OCI-LY7 (cell line): ENCODE measurements around the gene KDM6A. TPM values are rescaled to one million over a fixed set of nuclear protein-coding genes. Genes with fewer than 3 reads are reported as not detected.

ENCODE experiments used
- BruUV-seq: library from RNA; stranded (reverse); fragments of 400-500 nt; replicated peaks from 2 replicates; lab custom pipeline; 2021; lab: Mats Ljungman, UMichigan
- CTCF ChIA-PET: fragments of 300-600 bp; sonication (Branson Sonifier 250); formaldehyde crosslinking; loops from one replicate; lab custom pipeline; 2022; ENCODE audit warnings: antibody characterized with exemption; ENCODE audit not compliant: unreplicated experiment; lab: Charles Lee
- POLR2A ChIA-PET: fragments of 300-600 bp; sonication (Branson Sonifier 250); formaldehyde crosslinking; loops from one replicate; lab custom pipeline; 2022; ENCODE audit warnings: antibody characterized with exemption; lab: Charles Lee
- DNase-seq: peaks from one replicate; pipeline ENCODE4 v3.0.0-alpha.2; 2015; ENCODE audit warnings: low spot score
- H2AFZ ChIP-seq: fragments of 200-600 bp; sonication (generic), shearing (Covaris generic); 2 replicates; pipeline ENCODE4 v1.6.1; 2014; ENCODE audit warnings: mild to moderate bottlenecking, antibody characterized with exemption, low read length, moderate library complexity
- H3K27ac ChIP-seq: fragments of 200-600 bp; sonication (generic); 2 replicates; pipeline ENCODE4 v1.5.1; 2014; ENCODE audit warnings: mixed run types, low read depth, mild to moderate bottlenecking, moderate library complexity, low read length, inconsistent platforms; ENCODE audit not compliant: poor library complexity, severe bottlenecking
- H3K36me3 ChIP-seq: fragments of 200-600 bp; sonication (generic); 2 replicates; pipeline ENCODE4 v1.6.1; 2014; ENCODE audit warnings: mild to moderate bottlenecking, antibody characterized with exemption, low read length, moderate library complexity, mixed read lengths; ENCODE audit not compliant: insufficient read depth
- H3K4me1 ChIP-seq: fragments of 200-600 bp; sonication (generic); 2 replicates; pipeline ENCODE4 v1.5.1; 2014; ENCODE audit warnings: mild to moderate bottlenecking, low read length; ENCODE audit not compliant: insufficient read depth, poor library complexity, severe bottlenecking
- H3K4me2 ChIP-seq: fragments of 200-600 bp; sonication (generic); 2 replicates; pipeline ENCODE4 v1.6.1; 2014; ENCODE audit warnings: mild to moderate bottlenecking, low read length
- H3K4me3 ChIP-seq: fragments of 200-600 bp; sonication (generic); 2 replicates; pipeline ENCODE4 v1.5.1; 2014; ENCODE audit warnings: mild to moderate bottlenecking, low read depth, low read length; ENCODE audit not compliant: poor library complexity, severe bottlenecking
- H3K79me2 ChIP-seq: fragments of 200-600 bp; sonication (generic); 2 replicates; pipeline ENCODE4 v1.6.1; 2016; ENCODE audit warnings: low read depth, mild to moderate bottlenecking, low read length, moderate library complexity, mixed read lengths; ENCODE audit not compliant: insufficient read depth
- H3K9me2 ChIP-seq: fragments of 200-600 bp; sonication (generic); 2 replicates; pipeline ENCODE4 v1.6.1; 2016; ENCODE audit warnings: mild to moderate bottlenecking, low read length, mixed read lengths; ENCODE audit not compliant: insufficient read depth
- H3K9me3 ChIP-seq: fragments of 200-600 bp; sonication (generic); 2 replicates; pipeline ENCODE4 v1.6.1; 2014; ENCODE audit warnings: mild to moderate bottlenecking, mixed run types, low read length, mixed read lengths
- H4K20me1 ChIP-seq: fragments of 200-600 bp; sonication (generic); 2 replicates; pipeline ENCODE4 v1.6.1; 2014; ENCODE audit warnings: mild to moderate bottlenecking, antibody characterized with exemption, low read length, moderate library complexity, mixed read lengths; ENCODE audit not compliant: insufficient read depth
- EZH2phosphoT487 ChIP-seq: fragments of 200-600 bp; sonication (generic); IDR thresholded peaks from 2 replicates; pipeline ENCODE4 v1.6.1; 2018; ENCODE audit warnings: low read depth, borderline replicate concordance, mild to moderate bottlenecking, mixed run types, antibody characterized with exemption, low read length, moderate library complexity, mixed read lengths
- intact Hi-C: fragments of 100-400 bp; cut with micrococcal nuclease; formaldehyde crosslinking; loops from one replicate; pipeline ENCODE4 v1.10.0; 2022; ENCODE audit not compliant: unreplicated experiment
- total RNA-seq, 2 experiments: library from RNA; depleted of rRNA in 1 of 2; stranded (reverse); fragments of >200 nt in 1 of 2; shearing (Covaris generic) in 1 of 2; gene quantifications; 2 replicates each; pipeline ENCODE4 v1.2.3, GENCODE V29; 2014 to 2022
- TF ChIP-seq, protein P1 (sequence below): fragments of 200-600 bp; sonication (generic); conservative IDR thresholded peaks from 2 replicates; pipeline ENCODE4 v1.5.1; 2014; ENCODE audit warnings: mild to moderate bottlenecking, antibody characterized with exemption, low read length, moderate library complexity, mixed read lengths

KDM6A gene
- total RNA-seq, 2 experiments from 2014 or later = 20.5 to 23.4 TPM

DNA sequence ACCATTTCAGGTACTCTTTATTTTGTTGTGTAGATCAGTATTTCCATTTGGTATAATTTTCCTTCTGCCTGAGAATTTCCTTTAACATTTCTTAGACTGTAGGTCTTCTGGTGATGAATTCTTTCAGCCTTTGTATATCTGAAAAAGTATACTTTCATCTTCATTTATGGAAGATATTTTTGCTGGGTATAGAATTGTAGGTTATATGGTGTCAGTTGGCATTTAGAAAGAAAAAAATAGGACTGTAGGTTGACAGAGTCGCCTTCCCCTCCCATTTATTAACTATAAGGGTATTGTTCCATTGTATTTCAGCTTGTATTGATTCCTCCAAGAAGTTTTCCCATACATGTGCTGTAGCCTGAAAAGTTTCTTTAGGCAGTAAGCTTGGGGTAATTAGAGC lies 71.9 kb downstream of the KDM6A start:
- no peak overlapping the region for H3K4me2 ChIP-seq
- peaks cover 15% of the 10 kb centered on the region; the same call in 1 of the 2 replicates for H3K9me3 ChIP-seq
- H3K27ac ChIP-seq = no peak overlapping the region
- ChIA-PET POLR2A (interaction anchor here (1.6 kb wide), 1 partner anchor 16 kb away, joined by 3 read pairs; no protein-coding TSS in a partner anchor), CTCF (no interaction called here)
- intact Hi-C loops = no loop called here
- H4K20me1 ChIP-seq = no peaks in the 10 kb centered on the region
- BruUV-seq = no TSS peak
- H3K79me2 ChIP-seq = peaks cover 72% of the 10 kb centered on the region; the same call in 1 of the 2 replicates
- no peak for DNase-seq
- H2AFZ ChIP-seq = no peak overlapping the region
- TF ChIP-seq, protein P1, sequence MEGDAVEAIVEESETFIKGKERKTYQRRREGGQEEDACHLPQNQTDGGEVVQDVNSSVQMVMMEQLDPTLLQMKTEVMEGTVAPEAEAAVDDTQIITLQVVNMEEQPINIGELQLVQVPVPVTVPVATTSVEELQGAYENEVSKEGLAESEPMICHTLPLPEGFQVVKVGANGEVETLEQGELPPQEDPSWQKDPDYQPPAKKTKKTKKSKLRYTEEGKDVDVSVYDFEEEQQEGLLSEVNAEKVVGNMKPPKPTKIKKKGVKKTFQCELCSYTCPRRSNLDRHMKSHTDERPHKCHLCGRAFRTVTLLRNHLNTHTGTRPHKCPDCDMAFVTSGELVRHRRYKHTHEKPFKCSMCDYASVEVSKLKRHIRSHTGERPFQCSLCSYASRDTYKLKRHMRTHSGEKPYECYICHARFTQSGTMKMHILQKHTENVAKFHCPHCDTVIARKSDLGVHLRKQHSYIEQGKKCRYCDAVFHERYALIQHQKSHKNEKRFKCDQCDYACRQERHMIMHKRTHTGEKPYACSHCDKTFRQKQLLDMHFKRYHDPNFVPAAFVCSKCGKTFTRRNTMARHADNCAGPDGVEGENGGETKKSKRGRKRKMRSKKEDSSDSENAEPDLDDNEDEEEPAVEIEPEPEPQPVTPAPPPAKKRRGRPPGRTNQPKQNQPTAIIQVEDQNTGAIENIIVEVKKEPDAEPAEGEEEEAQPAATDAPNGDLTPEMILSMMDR = no peak
- TF ChIP-seq EZH2phosphoT487 = no peak
- H3K9me2 ChIP-seq = no peaks in the 10 kb centered on the region
- H3K4me3 ChIP-seq = no peak overlapping the region
- H3K4me1 ChIP-seq = no peaks in the 10 kb centered on the region
- H3K36me3 ChIP-seq = peaks cover 8% of the 10 kb centered on the region

DNA sequence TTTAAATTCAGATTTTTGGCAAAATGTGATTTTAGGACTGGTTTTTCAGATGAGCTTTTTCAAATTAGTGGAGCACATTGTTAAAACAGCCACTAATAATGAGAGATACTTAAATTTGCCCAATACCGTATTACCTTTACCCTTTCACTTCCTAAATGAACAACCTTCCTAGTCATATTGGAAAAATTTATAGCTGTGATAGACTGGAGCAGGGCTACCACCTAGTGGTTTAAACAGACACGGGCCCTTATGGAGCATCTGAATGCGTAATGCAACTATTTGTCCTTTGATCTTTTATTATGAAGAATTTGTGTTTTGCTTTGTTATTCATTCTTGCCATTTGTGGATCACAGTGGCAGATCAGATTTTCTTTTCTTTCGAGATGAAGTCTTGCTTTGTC lies 72.7 kb downstream of the KDM6A start:
- intact Hi-C loops = no loop called here
- H3K79me2 ChIP-seq = peaks cover 78% of the 10 kb centered on the region; the same call in 1 of the 2 replicates
- POLR2A ChIA-PET = no interaction called here
- peaks cover 8% of the 10 kb centered on the region for H3K36me3 ChIP-seq
- no peaks in the 10 kb centered on the region for H3K4me1 ChIP-seq
- peak; percentile 4 for DNase-seq
- TF ChIP-seq, protein P1 = peak; percentile 42; the same call in 1 of the 2 replicates
- TF ChIP-seq EZH2phosphoT487 = no peak
- H3K9me2 ChIP-seq = no peaks in the 10 kb centered on the region
- H2AFZ ChIP-seq = no peak overlapping the region
- CTCF ChIA-PET = no interaction called here
- no TSS peak for BruUV-seq
- no peak overlapping the region for H3K4me3 ChIP-seq
- H3K9me3 ChIP-seq = peaks cover 15% of the 10 kb centered on the region; the same call in 1 of the 2 replicates
- no peak overlapping the region for H3K4me2 ChIP-seq
- H4K20me1 ChIP-seq = no peaks in the 10 kb centered on the region
- no peak overlapping the region for H3K27ac ChIP-seq

DNA sequence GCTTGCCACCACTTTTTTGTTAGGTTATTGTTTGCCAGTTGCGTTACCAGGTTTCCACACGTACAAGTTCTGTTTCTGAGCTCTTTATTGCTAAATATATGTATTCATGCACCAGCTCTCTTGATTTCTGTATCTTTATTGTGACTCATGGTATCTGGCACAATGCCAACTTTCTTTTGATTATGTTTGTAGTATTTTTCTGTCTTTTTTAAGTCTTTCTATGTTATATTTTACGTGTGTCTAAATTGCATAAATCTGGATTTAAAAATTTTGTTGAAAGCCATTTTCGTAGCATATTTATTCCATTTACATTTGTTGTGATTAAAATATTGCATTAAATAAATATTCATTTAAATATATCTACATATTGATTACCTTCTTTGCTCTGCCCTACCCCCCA lies 73.8 kb downstream of the KDM6A start:
- H3K4me3 ChIP-seq = no peak overlapping the region
- ChIA-PET CTCF (interaction anchor here (0.6 kb wide), 1 partner anchor 100 kb away, joined by 5 read pairs; no protein-coding TSS in a partner anchor), POLR2A (no interaction called here)
- peaks cover 8% of the 10 kb centered on the region for H3K36me3 ChIP-seq
- no peaks in the 10 kb centered on the region for H3K9me2 ChIP-seq
- no peak for DNase-seq
- no TSS peak for BruUV-seq
- H3K27ac ChIP-seq = no peak overlapping the region
- no peak overlapping the region for H2AFZ ChIP-seq
- no peaks in the 10 kb centered on the region for H3K4me1 ChIP-seq
- no peak for TF ChIP-seq EZH2phosphoT487
- TF ChIP-seq, protein P1 = no peak
- H3K9me3 ChIP-seq = peaks cover 15% of the 10 kb centered on the region; the same call in 1 of the 2 replicates
- intact Hi-C loops = no loop called here
- H4K20me1 ChIP-seq = no peaks in the 10 kb centered on the region
- no peak overlapping the region for H3K4me2 ChIP-seq
- H3K79me2 ChIP-seq = peaks cover 85% of the 10 kb centered on the region; the same call in 1 of the 2 replicates
